GM21526 (cell line): ENCODE data around the gene ABHD16B.
A peak's percentile ranks its signal among the peaks of the same experiment; 100 is the strongest.
"Not testable (repeated sequence)": the region's sequence is repeated elsewhere in the genome, so short reads cannot be mapped to it uniquely, and the experiment has no call there.

Source experiments
- ATAC-seq: cut with Tn5 transposase; IDR thresholded peaks from one replicate; pipeline ENCODE4 v1.9.1; 2021; ENCODE audit warnings: moderate library complexity; ENCODE audit not compliant: unreplicated experiment, low FRiP score

ABHD16B gene

GRCh38 chr20:63833776-63834490 lies 27.4 kb upstream of the ABHD16B start:
- no peak for ATAC-seq

GRCh38 chr20:63834491-63834880 lies 26.8 kb upstream of the ABHD16B start:
- ATAC-seq: no peak

- ATAC-seq: no peak
Measured at GRCh38 chr20:63835021-63835858, 26.1 kb upstream of the ABHD16B start.

- no peak for ATAC-seq
Measured at GRCh38 chr20:63836458-63837344, 24.6 kb upstream of the ABHD16B start.

- ATAC-seq: no peak
Measured at GRCh38 chr20:63837479-63837878, 23.8 kb upstream of the ABHD16B start.

GRCh38 chr20:63839620-63840019 lies 21.7 kb upstream of the ABHD16B start:
- ATAC-seq: no peak

- no peak for ATAC-seq
Measured at GRCh38 chr20:63840405-63840828, 20.9 kb upstream of the ABHD16B start.

GRCh38 chr20:63842258-63842657 lies 19.0 kb upstream of the ABHD16B start:
- no peak for ATAC-seq

- ATAC-seq: no peak
Measured at GRCh38 chr20:63843222-63843621, 18.1 kb upstream of the ABHD16B start.

GRCh38 chr20:63843778-63844177 lies 17.5 kb upstream of the ABHD16B start:
- no peak for ATAC-seq

- ATAC-seq: no peak
Measured at GRCh38 chr20:63844511-63844991, 16.7 kb upstream of the ABHD16B start.

GRCh38 chr20:63846128-63846771 lies 15.0 kb upstream of the ABHD16B start:
- ATAC-seq: no peak

GRCh38 chr20:63846888-63847236 lies 14.4 kb upstream of the ABHD16B start:
- ATAC-seq: no peak

- ATAC-seq: no peak
Measured at GRCh38 chr20:63847237-63848002, 13.9 kb upstream of the ABHD16B start.

- no peak for ATAC-seq
Measured at GRCh38 chr20:63848003-63848911, 13.0 kb upstream of the ABHD16B start.

- peak; percentile 63 for ATAC-seq
Measured at GRCh38 chr20:63850689-63851547, 10.4 kb upstream of the ABHD16B start.

- ATAC-seq: not testable (repeated sequence)
Measured at GRCh38 chr20:63851548-63851943, 9.8 kb upstream of the ABHD16B start.

- not testable (repeated sequence) for ATAC-seq
Measured at GRCh38 chr20:63853733-63854068, 7.6 kb upstream of the ABHD16B start.
